ENCODE results near the gene ZNF469.

DNA sequence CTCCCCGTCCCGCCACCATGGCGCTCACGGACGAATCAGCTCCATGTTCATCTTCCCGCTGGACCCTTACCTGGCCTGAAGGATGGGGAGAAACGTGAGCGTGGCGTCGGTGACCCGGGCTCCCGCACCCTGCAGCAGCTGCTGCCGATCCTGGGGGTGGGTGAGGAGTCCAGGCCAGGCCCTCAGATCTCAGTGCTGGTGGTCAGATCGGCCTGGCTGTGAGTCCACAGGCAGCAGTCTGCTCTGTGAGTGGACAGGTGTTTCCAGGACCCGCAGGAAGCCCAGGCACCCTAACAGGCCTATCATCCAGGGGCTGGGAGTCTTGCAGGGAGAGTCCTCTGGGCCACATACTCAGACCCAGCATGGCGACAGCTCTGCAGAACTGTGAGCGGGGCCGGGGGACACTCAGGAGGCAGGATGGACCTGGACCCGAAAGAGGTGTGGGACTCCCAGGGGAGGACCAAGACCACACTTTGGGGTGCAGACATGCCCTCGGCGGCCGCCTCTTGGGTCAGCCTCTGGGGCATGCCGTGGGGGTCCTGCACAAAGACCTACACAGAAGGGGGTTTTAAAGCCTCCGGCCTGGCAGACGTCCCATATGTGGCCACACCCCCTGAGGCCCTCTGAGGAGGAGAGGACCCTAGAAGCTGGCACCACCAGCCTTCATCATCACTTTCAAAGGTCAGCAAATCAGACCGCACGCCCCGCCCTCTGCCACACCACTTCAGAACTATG is 27.2 kb upstream of the ZNF469 start:
- no peak for TF ChIP-seq POLR2A (IDR thresholded peaks at IDR 0.05)
- TF ChIP-seq, protein P1, sequence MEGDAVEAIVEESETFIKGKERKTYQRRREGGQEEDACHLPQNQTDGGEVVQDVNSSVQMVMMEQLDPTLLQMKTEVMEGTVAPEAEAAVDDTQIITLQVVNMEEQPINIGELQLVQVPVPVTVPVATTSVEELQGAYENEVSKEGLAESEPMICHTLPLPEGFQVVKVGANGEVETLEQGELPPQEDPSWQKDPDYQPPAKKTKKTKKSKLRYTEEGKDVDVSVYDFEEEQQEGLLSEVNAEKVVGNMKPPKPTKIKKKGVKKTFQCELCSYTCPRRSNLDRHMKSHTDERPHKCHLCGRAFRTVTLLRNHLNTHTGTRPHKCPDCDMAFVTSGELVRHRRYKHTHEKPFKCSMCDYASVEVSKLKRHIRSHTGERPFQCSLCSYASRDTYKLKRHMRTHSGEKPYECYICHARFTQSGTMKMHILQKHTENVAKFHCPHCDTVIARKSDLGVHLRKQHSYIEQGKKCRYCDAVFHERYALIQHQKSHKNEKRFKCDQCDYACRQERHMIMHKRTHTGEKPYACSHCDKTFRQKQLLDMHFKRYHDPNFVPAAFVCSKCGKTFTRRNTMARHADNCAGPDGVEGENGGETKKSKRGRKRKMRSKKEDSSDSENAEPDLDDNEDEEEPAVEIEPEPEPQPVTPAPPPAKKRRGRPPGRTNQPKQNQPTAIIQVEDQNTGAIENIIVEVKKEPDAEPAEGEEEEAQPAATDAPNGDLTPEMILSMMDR (IDR thresholded peaks at IDR 0.05) = no peak
- no peak for TF ChIP-seq EP300 (IDR thresholded peaks at IDR 0.05)
